GM19351 (cell line): ENCODE measurements around the gene CHAC1.
A peak's percentile ranks its signal among the peaks of the same experiment; 100 is the strongest.
"Not testable (repeated sequence)": the region's sequence is repeated elsewhere in the genome, so short reads cannot be mapped to it uniquely, and the experiment has no call there.

Experiments
- ATAC-seq: cut with Tn5 transposase; IDR thresholded peaks from one replicate; pipeline ENCODE4 v1.9.1; 2021; ENCODE audit warnings: mild to moderate bottlenecking, moderate library complexity; ENCODE audit not compliant: unreplicated experiment

CHAC1 gene

GRCh38 chr15:40936709-40937666 is 16.3 kb upstream of the CHAC1 start:
- ATAC-seq: no peak

- no peak for ATAC-seq
These were observed 15.3 kb upstream of the CHAC1 start for GRCh38 chr15:40937762-40938535.

GRCh38 chr15:40938536-40938870 is 14.8 kb upstream of the CHAC1 start:
- no peak for ATAC-seq

- ATAC-seq: no peak
These were observed 12.9 kb upstream of the CHAC1 start for GRCh38 chr15:40940296-40940801.

GRCh38 chr15:40941068-40941527 is 12.2 kb upstream of the CHAC1 start:
- no peak for ATAC-seq

- peak; percentile 72 for ATAC-seq
These were observed 11.5 kb upstream of the CHAC1 start for GRCh38 chr15:40941528-40942336.

- no peak for ATAC-seq
These were observed 10.9 kb upstream of the CHAC1 start for GRCh38 chr15:40942337-40942854.

- no peak for ATAC-seq
These were observed 10.4 kb upstream of the CHAC1 start for GRCh38 chr15:40942878-40943277.

GRCh38 chr15:40943764-40944365 is 9.4 kb upstream of the CHAC1 start:
- ATAC-seq: no peak

- ATAC-seq: no peak
These were observed 8.6 kb upstream of the CHAC1 start for GRCh38 chr15:40944510-40945296.

GRCh38 chr15:40948706-40949473 is 4.4 kb upstream of the CHAC1 start:
- no peak for ATAC-seq

GRCh38 chr15:40949756-40950207 is 3.5 kb upstream of the CHAC1 start:
- no peak for ATAC-seq

- no peak for ATAC-seq
These were observed 1.5 kb upstream of the CHAC1 start for GRCh38 chr15:40951764-40952163.

- ATAC-seq: no peak
These were observed 870 bp upstream of the CHAC1 start for GRCh38 chr15:40952301-40952900.

- no peak for ATAC-seq
These were observed 423 bp downstream of the CHAC1 start for GRCh38 chr15:40953713-40954074.

GRCh38 chr15:40954158-40954848 is 1.0 kb downstream of the CHAC1 start:
- not testable (repeated sequence) for ATAC-seq

- no peak for ATAC-seq
These were observed 2.1 kb downstream of the CHAC1 start for GRCh38 chr15:40955141-40955903.
